Breast epithelium (tissue), 3 donors: ENCODE data around the gene PIM3.

Experiments used
- CTCF ChIP-seq, 3 donors: fragments of 450-650 bp; IDR thresholded peaks; one replicate each; pipeline ENCODE4 v1.5.1; 2016 to 2017; ENCODE audit warnings: antibody characterized with exemption in 3 of 3, mild to moderate bottlenecking in 3 of 3, moderate library complexity in 3 of 3
- POLR2A ChIP-seq: fragments of 450-650 bp; IDR thresholded peaks from one replicate; pipeline ENCODE4 v1.6.1; 2016; ENCODE audit warnings: antibody characterized with exemption, mild to moderate bottlenecking, moderate library complexity

DNA sequence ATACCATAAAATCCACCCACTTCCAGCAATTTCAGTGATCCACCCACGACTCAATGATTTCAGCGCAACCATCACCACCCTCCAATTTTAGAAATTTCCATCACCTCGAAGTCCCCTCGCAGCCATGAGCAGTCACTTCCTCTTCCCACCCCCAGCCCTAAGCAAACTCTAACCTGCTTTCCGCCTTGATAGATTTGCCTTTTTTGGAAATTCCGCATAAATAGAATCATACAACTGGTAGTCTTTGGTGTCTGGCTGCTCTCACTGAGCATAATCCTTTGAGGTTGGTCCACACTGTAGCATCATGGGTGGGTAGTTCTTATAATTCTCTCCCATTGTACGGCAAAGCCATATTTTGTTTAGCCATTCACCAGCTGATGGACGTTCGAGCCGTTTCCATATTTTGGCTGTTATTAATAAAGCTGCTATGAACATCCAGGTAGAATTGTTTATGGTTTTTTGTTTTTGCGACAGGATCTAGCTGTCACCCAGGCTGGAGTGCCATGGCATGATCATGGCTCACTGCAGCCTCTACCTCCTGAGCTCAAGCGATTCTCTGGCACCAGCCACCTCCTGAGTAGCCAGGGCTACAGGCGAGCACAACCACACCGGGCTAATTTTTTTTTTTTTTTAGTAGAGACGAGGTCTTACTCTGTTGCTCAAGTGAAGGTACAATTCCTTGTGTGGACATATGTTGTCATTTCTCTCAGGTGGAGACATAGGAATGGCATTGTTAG lies 16.0 kb downstream of the PIM3 start:
- TF ChIP-seq CTCF (IDR thresholded peaks at IDR 0.05) = no peak
- TF ChIP-seq POLR2A = no peak
